Measurements from ENCODE around the gene KIAA2012.

KIAA2012 gene

GRCh38 chr2:202157211-202157990 lies 84.3 kb downstream of the KIAA2012 start:
- no peak for DNase-seq

- DNase-seq = peak; percentile 1
Measured at GRCh38 chr2:202158796-202159195, 85.7 kb downstream of the KIAA2012 start.

- DNase-seq = no peak
Measured at GRCh38 chr2:202161151-202161835, 88.2 kb downstream of the KIAA2012 start.

DNA sequence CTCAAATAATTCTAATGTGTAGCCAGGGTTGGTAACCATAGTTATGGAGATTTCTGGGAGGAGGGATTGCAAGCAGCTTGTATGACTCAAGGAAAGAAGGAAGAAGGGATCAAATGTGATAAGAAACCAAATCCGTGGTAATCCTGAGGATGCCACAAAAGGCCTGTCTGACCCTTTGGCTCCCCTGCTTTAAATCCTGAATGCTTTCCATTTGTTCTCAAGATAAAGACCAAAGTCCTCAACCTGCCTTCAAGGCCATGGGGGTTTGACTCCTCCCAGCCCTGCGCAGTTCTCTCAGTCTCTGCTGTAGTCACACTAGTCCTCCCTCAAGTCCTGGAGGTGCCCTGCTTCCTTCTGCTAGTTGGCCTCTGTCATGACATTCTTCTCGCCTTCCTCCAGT lies 91.4 kb downstream of the KIAA2012 start:
- no peak for DNase-seq

- no peak for DNase-seq
Measured at GRCh38 chr2:202165208-202165607, 92.2 kb downstream of the KIAA2012 start.

- DNase-seq = no peak
Measured at GRCh38 chr2:202165945-202166344, 92.9 kb downstream of the KIAA2012 start.

DNA sequence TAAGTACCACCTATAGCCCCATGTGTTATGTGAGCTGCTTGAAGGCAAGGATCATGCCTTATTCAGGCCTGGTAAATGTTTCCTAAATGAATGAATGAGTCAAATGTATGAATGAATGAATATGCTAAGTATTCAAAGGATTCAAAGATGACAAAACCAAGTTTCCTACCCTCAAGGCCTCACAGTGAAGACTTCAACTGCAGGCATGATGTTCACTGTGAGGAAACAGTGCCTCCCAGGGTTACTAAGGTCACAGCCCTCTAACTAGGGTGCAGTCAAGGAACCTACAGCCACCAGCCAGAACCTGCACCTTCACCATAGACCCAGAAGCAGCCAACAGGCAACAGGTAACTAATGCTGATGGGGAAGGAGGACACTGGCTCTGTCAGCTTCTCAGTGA lies 96.1 kb downstream of the KIAA2012 start:
- DNase-seq = no peak

DNA sequence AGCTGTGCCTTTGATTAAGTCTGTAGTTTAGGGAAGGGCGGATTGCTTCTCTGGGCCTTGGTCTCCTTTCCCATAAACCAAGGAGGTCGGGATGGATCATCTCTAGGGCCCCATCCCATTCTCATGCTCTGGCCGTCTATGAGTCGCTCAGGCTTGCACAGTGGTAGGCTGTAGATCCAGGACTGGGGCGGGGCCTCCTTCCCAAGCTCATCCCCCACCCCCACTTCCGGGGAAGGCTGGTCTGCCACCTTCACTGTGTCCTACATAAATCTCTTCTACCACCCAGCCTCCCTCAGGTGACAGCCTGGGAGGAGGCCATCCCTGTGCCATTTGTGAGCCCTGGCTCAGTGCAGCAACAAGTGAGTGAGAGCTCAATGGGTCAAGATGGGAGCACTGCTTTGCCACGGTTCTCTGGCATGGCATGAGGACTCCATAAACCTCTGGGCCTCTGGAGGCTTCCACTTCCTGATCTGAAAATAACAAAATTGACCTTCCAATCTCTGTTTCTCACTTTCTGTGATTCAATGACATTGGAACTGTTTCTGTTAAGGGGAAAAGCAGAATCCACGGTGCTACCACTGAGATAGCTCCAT lies 96.9 kb downstream of the KIAA2012 start:
- DNase-seq = no peak

- no peak for DNase-seq
Measured at GRCh38 chr2:202171241-202171825, 98.3 kb downstream of the KIAA2012 start.

- no peak for DNase-seq
Measured at GRCh38 chr2:202172439-202173211, 99.6 kb downstream of the KIAA2012 start.

DNA sequence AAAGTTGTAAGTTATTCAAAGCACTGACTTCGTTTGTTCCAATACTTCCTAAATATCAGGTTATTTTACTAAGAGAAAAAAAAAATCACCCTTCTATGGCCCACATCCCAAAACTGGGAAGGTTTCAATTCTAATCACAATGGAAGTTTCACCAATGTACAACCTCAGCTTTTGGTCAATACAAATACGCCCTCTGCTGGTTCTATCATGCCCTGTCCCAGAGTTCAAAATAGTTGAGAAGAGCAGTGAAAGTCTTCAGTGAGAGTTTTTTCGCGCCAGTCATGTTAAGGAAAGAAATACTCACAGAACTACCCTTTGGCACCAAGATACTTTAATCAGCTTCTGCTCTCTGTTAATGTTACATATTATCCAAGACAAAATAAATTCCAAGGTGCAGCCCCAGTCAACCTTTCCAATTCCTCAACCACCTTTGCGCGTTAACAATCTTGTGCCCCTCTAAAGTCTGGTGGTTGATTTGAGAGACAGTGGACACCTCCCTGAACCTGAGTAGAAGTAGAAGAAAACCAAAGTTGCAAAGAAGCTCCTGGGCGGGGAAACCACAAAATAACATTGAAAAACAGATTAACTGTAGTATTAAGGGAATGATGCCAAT lies 105.4 kb downstream of the KIAA2012 start:
- DNase-seq = peak; percentile 34

DNA sequence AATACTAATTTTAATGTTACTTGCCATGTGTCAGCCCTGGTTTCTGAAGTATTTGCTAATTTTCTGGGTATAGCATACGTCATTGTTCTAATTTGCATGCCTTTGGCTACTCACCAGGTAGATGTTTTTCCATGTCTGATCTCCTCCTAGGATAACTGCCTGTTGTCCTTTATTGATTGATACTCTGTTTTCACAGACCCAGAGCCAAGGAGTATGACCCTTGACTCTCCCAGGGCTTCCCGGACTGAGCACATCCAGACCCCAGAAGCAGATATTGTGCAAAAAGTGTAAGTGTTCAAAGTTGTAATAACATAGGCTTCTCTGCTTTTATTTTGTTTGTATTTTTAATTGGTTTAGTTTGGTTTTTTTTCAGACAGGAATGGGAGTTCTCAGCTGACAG lies 111.5 kb downstream of the KIAA2012 start:
- DNase-seq = no peak

GRCh38 chr2:202185156-202185555 lies 112.1 kb downstream of the KIAA2012 start:
- DNase-seq = peak; percentile 22

DNA sequence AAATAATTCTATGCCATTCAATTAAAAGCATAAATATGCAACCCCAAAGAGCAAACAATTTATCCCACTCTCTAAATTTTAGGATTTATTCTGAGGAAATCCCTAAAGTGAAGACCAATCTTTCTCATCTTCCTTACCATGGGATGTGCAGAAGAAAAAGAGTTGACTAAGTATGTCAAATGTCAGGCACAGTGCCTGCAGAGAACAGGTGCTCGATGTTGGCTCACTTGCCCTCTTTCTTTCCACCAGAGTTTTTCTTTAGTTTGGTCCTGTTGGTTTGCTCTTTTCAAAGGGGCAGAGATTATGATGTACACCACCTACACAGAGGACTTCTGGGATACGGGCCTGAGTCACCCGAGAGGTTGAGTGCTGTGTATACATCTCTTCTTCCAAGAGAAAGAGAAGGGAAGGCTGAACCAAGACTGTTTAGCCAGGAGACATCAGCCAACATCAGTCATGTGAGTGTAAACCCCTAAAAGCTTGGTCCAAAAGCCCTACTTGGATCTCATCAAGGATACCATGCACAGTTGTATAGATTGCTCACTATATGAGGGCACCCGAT lies 113.7 kb downstream of the KIAA2012 start:
- no peak for DNase-seq

DNA sequence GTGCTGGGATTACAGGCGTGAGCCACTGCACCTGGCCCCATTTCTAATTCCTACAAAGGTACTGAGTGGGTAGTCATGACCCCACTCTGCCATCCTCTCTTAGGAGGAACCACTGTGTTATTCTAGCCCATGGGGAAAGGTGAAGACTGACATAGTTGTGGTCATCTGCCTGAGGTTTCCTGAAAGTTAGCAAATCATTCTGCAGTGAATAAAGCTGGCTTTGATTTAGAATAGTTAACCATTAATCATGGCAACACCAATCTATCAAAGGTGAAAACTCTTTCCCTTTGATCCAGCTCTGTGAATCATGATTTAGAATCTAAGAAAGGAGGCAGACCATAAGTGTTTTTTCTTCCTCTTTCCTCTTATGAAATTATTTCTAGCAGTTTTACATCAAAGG lies 114.5 kb downstream of the KIAA2012 start:
- no peak for DNase-seq

GRCh38 chr2:202193305-202193704 lies 120.2 kb downstream of the KIAA2012 start:
- DNase-seq = no peak

GRCh38 chr2:202193881-202194353 lies 120.9 kb downstream of the KIAA2012 start:
- no peak for DNase-seq

- DNase-seq = no peak
Measured at GRCh38 chr2:202194418-202194817, 121.4 kb downstream of the KIAA2012 start.

GRCh38 chr2:202196727-202197126 lies 123.7 kb downstream of the KIAA2012 start:
- DNase-seq = no peak

DNA sequence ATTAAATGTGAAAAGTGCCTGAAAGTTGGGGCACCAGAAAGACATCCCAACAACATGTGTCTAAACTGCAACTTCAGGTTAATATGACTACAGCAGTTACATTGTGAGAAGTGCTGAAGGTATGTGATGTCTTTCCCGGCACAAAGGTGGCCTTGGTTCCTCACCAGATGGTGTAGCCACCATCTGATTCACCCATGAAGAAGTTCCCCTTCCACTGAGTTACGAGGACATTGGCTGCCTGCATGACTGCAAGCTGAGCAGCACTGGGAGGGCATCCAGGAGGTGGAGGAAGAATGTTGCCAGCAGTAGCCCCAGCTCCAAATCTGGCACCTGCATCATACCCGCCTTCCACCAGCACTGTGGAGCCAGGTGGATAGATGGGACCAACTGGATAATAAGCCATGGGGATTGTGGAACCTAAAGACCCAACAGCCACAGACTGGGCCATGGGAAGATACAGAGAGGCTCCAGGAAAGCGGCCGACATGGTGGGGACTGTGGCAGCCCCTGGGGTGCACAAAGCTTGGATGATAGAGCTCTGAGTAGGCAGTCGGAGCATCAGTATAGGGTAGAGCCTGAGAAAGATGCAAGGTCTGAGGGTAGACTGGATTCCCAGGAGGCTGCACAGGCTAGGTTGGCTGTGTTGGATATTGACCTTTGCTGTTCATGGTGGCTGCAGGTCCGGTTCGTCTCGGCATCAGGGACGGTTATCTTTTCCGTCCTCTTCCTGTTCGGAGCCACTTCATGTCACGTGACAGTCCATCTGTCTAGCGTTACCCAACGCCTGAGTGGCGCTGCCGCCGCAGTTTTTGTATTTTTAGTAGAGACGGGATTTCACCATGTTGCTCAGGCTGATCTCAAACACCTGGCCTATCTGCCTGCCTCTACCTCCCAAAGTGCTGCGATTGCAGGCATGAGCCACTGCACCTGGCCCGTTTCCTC lies 128.4 kb downstream of the KIAA2012 start:
- no peak for DNase-seq

- DNase-seq = no peak
Measured at GRCh38 chr2:202203348-202203747, 130.3 kb downstream of the KIAA2012 start.
